Measurements from ENCODE around the gene ZBTB40. TPM values are rescaled to one million over a fixed set of nuclear protein-coding genes. Genes with fewer than 3 reads are reported as not detected.

Gene ZBTB40
- polyA plus RNA-seq, 3 donors, result 1.1 to 17.8 (median 1.3) TPM

GRCh38 chr1:22535399-22535798 is 83.7 kb downstream of the ZBTB40 start:
- H3K9ac ChIP-seq (ENCODE audit: insufficient read depth, low read length, poor library complexity, severe bottlenecking), result no peak overlapping the region
- no peak for TF ChIP-seq CTCF (IDR thresholded peaks at IDR 0.05)
- peaks cover 21 to 32% of the 10 kb centered on the region in 2 donors for H3K36me3 Mint-ChIP-seq
- H3K4me2 ChIP-seq (replicated peaks; ENCODE audit: extremely low read depth, low read length, poor library complexity, severe bottlenecking), result no peak overlapping the region
- H3K4me1 ChIP-seq (ENCODE audit: control insufficient read depth in 1 of 2, insufficient read depth in 2 of 2, low read length in 2 of 2), result peaks cover 0 to 4% of the 10 kb centered on the region in 2 donors
- H3K27ac ChIP-seq (ENCODE audit: low read depth in 1 of 2, low read length in 2 of 2), result no peak overlapping the region
- no peaks in the 10 kb centered on the region for H3K27me3 ChIP-seq (ENCODE audit: control insufficient read depth in 2 of 2, insufficient read depth in 2 of 2, low read length in 2 of 2)
- H4K20me1 ChIP-seq (ENCODE audit: insufficient read depth, low read length), result no peaks in the 10 kb centered on the region
- DNase-seq, result no peak
- H3K9me3 ChIP-seq (replicated peaks in 1 of 2; ENCODE audit: control insufficient read depth in 1 of 2, insufficient read depth in 1 of 2, low read length in 2 of 2), result no peaks in the 10 kb centered on the region
- H3K79me2 ChIP-seq (ENCODE audit: insufficient read depth, low read length), result no peaks in the 10 kb centered on the region
- intact Hi-C loops (cut with micrococcal nuclease), result no loop called here
- H3K4me3 Mint-ChIP-seq, result no peak overlapping the region
- peaks cover 3 to 23% of the 10 kb centered on the region in 2 donors for H3K36me3 ChIP-seq (replicated peaks in 1 of 2; ENCODE audit: control insufficient read depth in 1 of 2, insufficient read depth in 2 of 2, low read length in 2 of 2)
- H3K4me1 Mint-ChIP-seq, result peaks cover 8% of the 10 kb centered on the region
- H3K4me3 ChIP-seq (replicated peaks in 1 of 3; ENCODE audit: low read depth in 2 of 3, low read length in 3 of 3), result no peak overlapping the region
- no peak overlapping the region for H2AFZ ChIP-seq (ENCODE audit: insufficient read depth, low read depth, low read length, poor library complexity, severe bottlenecking)
- peak overlapping the region in 2 of 7 donors; percentile 6 to 30 for H3K27ac Mint-ChIP-seq
- H3K27me3 Mint-ChIP-seq (ENCODE audit: low read depth in 3 of 3), result peaks cover 0 to under 1% (median 0%) of the 10 kb centered on the region in 3 donors
- no peaks in the 10 kb centered on the region for H3K9me3 Mint-ChIP-seq
- WGBS (ENCODE audit: insufficient coverage), result 99% methylated on average over 6 of the region's 6 CpGs

- no peak overlapping the region for H3K9ac ChIP-seq (ENCODE audit: insufficient read depth, low read length, poor library complexity, severe bottlenecking)
- no peak overlapping the region for H3K4me3 ChIP-seq (replicated peaks in 1 of 3; ENCODE audit: low read depth in 2 of 3, low read length in 3 of 3)
- Mint-ChIP-seq H3K27ac (peak overlapping the region in 1 of 7 donors; percentile 28), H3K4me3 (no peak overlapping the region), H3K9me3 (no peaks in the 10 kb centered on the region), H3K4me1 (peaks cover 14% of the 10 kb centered on the region), H3K27me3 (ENCODE audit: low read depth in 3 of 3) (peaks cover 0 to 2% (median 0%) of the 10 kb centered on the region in 3 donors), H3K36me3 (peaks cover 18 to 32% of the 10 kb centered on the region in 2 donors)
- 87% methylated on average over 4 of the region's 7 CpGs for WGBS (ENCODE audit: insufficient coverage)
- H3K27me3 ChIP-seq (ENCODE audit: control insufficient read depth in 2 of 2, insufficient read depth in 2 of 2, low read length in 2 of 2), result no peaks in the 10 kb centered on the region
- TF ChIP-seq CTCF (IDR thresholded peaks at IDR 0.05), result no peak
- H3K79me2 ChIP-seq (ENCODE audit: insufficient read depth, low read length), result no peaks in the 10 kb centered on the region
- no peaks in the 10 kb centered on the region for H4K20me1 ChIP-seq (ENCODE audit: insufficient read depth, low read length)
- intact Hi-C loops (cut with micrococcal nuclease), result no loop called here
- peaks cover under 1 to 20% of the 10 kb centered on the region in 2 donors for H3K36me3 ChIP-seq (replicated peaks in 1 of 2; ENCODE audit: control insufficient read depth in 1 of 2, insufficient read depth in 2 of 2, low read length in 2 of 2)
- no peak overlapping the region for H2AFZ ChIP-seq (ENCODE audit: insufficient read depth, low read depth, low read length, poor library complexity, severe bottlenecking)
- no peak for DNase-seq
- peaks cover 0 to 5% of the 10 kb centered on the region in 2 donors for H3K4me1 ChIP-seq (ENCODE audit: control insufficient read depth in 1 of 2, insufficient read depth in 2 of 2, low read length in 2 of 2)
- no peak overlapping the region for H3K4me2 ChIP-seq (replicated peaks; ENCODE audit: extremely low read depth, low read length, poor library complexity, severe bottlenecking)
- H3K27ac ChIP-seq (ENCODE audit: low read depth in 1 of 2, low read length in 2 of 2), result no peak overlapping the region
- no peaks in the 10 kb centered on the region for H3K9me3 ChIP-seq (replicated peaks in 1 of 2; ENCODE audit: control insufficient read depth in 1 of 2, insufficient read depth in 1 of 2, low read length in 2 of 2)
Observed at GRCh38 chr1:22536506-22536905, 84.9 kb downstream of the ZBTB40 start.
